GM19193 (cell line): ENCODE measurements around the gene CAMK4.

Experiments used
- POLR2A ChIP-seq: IDR thresholded peaks from 4 replicates; pipeline ENCODE4 v1.6.1; 2011; ENCODE audit not compliant: insufficient read depth, insufficient read length; ENCODE audit errors: extremely low read depth

CAMK4 gene

GRCh38 chr5:111236995-111237394, 12.8 kb downstream of the CAMK4 start:
- TF ChIP-seq POLR2A = no peak

DNA sequence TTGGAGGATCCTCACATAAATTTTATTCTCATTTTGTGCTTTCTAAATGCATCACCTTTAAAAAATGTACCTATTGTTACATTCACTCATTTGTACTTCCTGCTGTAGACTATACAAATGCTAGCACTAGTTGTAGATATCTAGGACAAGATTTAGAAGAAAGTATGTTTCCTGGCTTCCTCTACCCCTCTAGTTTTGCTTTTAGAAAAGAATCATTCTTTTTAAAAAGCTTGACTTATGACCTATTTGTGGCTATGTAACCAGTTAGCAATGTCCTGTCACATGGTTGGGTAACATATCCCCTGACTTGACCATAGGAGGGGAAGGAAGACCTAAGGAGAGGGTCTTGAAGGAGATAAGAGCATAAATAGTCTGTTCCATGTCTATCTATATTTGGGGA, 13.3 kb downstream of the CAMK4 start:
- no peak for TF ChIP-seq POLR2A

DNA sequence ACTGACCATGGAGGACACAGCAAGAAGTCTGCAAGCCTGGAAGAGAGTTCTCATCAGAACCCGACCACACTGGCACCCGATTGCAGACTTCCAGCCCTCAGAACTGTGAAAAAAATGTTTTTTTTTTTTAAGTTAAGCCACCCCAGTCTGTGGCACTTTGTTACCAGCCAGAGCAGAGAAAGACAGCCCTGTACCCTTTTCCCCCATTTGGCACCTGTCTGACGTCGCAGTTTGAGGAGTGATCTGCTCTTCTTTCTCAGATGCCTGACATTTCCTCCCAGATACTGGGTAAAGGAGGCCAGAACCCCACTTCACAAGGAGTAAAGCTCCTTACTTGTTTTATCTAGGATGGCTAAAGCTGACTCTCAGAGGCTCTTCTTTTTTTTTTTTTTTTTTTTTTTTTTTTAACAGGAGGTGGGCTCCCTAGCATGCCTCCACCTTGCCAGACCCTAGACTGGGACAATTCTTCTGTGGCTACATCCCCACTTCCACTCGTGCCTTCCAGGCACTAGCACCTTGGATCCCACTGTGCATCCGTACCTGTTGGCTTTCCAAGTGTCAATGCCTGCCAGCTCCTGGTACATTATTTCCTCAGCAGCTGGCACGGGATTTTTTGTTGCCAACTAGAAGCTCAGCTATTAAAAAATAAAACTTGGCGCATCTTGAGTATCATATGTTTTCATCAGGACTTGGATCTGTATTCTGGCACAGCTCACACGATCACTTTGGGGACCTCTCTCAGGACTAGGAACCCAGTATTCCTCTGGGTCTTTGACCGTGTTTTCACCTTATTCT, 14.4 kb downstream of the CAMK4 start:
- no peak for TF ChIP-seq POLR2A

DNA sequence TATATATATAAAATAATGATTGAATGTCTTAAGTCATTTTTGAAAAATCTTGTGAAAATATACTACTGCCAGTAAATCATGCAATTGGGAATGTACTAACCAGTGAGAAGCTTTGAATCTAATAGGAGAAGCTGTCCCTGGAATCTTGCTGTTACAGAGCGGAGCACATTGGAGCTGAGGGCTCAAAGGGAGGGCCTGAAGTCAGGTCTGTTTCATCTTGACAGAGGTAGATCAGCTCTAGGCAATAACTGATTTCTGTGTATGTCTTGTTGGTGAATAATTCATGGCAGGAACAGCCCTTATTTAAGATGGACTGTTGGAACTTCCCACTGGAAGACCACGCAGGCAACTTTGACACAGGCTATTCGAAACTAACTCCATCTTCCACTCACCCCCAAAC, 17.5 kb downstream of the CAMK4 start:
- no peak for TF ChIP-seq POLR2A

DNA sequence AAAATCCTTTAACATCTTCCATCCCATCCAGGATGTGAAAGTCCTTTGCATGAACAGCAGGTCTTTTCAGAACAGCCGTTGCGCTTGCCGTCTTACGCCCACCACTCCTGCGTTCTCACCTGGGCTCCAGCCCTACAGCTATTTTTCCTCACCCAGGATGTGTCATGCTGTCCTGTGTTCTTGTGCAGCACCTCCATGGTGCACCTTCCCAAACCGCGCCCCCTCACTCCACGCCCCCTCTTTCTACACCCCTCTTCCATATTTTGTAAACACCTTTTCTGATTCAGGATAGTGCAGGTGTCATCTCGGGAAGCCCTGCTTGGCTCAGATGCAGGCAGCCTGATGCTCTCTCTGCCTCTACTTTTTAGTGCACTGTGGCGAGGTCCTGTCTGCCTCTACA, 18.4 kb downstream of the CAMK4 start:
- TF ChIP-seq POLR2A = no peak

GRCh38 chr5:111243318-111243717, 19.1 kb downstream of the CAMK4 start:
- TF ChIP-seq POLR2A = no peak

DNA sequence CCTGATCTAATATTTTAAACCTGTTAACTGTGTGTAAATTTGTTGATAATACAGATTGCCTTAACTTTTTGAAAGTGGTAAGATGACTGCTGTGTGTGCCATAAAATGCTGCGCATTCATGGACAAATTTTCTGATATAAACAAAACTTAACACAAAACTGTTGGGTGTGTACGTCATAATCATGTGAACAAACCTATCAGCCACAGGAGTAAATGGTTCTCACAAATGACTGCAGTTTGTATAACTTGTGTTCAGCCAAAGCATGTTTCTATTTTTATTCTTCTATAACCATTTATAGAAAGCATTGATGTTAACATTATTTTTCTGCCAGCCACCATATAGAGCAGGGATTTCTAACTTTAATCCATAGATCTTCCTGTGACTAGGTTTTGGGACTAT, 21.5 kb downstream of the CAMK4 start:
- no peak for TF ChIP-seq POLR2A

DNA sequence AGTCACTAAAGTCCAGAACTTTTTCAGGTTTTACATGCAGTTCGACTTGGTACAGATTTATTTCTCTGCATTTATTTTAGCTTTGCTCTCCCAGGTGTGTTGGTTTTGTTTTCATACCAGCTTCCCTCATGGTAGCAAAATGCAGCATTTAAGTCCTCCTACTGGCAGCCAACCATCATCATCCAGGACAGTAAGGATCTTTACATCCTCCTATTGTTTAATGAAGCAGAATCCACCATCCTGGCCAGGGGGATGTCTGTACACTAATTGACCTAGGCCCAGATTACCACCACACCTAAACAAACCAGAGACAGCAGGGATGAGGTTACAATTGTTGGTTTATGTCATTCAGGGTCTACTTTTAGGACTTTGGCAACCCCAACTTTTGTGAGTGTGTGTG, 22.3 kb downstream of the CAMK4 start:
- no peak for TF ChIP-seq POLR2A

DNA sequence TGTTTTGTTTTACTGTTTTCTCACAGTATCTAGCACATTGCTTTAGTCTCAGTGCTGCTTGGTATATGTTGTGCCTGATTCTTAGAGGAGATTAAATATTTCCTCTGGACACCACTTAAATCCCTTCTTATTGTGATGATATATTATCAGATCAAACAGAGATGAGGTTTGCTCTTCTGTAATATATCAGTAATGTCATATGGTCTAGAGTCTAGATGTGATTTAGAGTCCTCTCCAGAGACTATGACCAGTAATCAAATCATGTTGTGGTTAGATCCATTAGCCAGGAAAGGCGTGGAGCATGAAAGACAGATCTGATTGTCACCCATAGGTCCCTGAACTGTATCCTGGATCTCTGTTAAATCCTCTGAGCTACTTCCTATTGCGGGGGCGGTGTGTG, 24.4 kb downstream of the CAMK4 start:
- TF ChIP-seq POLR2A = no peak

- TF ChIP-seq POLR2A = no peak
Observed at GRCh38 chr5:111251921-111252320, 27.7 kb downstream of the CAMK4 start.

GRCh38 chr5:111252799-111253545, 28.8 kb downstream of the CAMK4 start:
- peak; percentile 58 for TF ChIP-seq POLR2A

- TF ChIP-seq POLR2A = peak; percentile 38
Observed at GRCh38 chr5:111254613-111255012, 30.4 kb downstream of the CAMK4 start.

- no peak for TF ChIP-seq POLR2A
Observed at GRCh38 chr5:111255169-111255568, 31.0 kb downstream of the CAMK4 start.

DNA sequence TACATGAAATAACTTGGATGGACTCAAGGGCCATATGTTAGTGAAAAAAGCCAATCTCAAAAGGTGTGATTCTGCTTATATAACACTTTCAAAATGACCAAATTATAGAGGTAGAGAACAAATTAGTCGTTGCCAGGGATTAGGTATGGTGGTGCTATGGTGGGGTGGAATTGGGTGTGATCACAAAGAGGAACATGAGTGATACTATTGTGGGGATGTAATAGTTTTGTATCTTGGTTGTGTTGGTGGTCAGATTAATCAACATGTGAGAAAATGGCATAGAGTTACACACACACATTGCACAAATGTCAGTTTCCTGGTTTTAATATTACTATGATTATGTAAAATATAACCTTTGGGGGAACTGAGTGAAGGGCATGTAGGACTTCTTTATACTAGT, 31.9 kb downstream of the CAMK4 start:
- no peak for TF ChIP-seq POLR2A

GRCh38 chr5:111259636-111260035, 35.5 kb downstream of the CAMK4 start:
- no peak for TF ChIP-seq POLR2A

DNA sequence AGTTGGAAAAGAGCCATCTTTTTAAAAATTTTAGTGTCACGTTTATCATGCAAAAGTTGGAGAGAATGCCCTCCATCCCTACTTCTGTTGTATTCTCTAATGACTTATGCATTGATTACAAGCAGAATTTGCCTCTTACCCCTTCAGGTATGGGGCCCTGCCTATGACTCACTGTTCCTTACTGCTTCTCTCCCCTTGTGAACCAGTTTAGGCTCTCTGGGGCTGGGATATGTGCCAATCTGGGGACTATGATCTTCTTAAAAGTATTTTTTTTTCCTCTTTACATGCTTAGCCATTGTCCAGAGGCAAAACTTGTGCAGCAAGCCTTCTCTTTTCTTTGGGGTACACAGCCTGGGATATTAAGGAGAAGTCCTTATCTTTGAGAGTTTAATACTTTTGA, 37.4 kb downstream of the CAMK4 start:
- no peak for TF ChIP-seq POLR2A

GRCh38 chr5:111262153-111262552, 38.0 kb downstream of the CAMK4 start:
- no peak for TF ChIP-seq POLR2A

DNA sequence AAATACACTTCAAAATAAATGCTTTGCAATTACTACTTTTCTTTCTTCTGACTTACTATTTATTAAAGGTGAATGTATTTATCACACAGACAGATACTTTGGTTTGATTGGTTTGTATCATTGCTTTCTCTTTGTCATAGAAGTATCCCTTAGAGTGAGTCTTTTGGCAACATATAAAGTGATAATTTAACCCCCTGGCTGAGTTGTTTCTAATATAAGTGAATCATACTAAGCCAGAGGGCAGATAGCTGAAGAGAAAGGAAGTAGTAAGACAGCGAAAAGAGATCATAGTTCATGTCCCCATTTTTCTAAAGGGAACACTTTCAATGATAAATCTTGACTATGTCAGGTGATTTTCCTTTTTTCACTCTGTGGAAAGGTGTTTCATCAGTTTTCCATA, 38.6 kb downstream of the CAMK4 start:
- TF ChIP-seq POLR2A = no peak
